Left ventricle myocardium inferior (tissue), 1 donor: ENCODE measurements around the gene BMPR1A. TPM values are rescaled to one million over a fixed set of nuclear protein-coding genes. Genes with fewer than 3 reads are reported as not detected.
"Not testable (repeated sequence)": the region's sequence is repeated elsewhere in the genome, so short reads cannot be mapped to it uniquely, and the experiment has no call there.

ENCODE experiments used
- DNase-seq: peaks from one replicate; pipeline ENCODE4 v3.0.0-alpha.2; 2020
- H3K27ac ChIP-seq: fragments of 200-600 bp; replicated peaks from 2 replicates; pipeline ENCODE4 v1.8.0; 2021
- H3K27me3 ChIP-seq: fragments of 200-600 bp; 2 replicates; pipeline ENCODE4 v1.8.0; 2021; ENCODE audit warnings: low read depth
- H3K36me3 ChIP-seq: fragments of 200-600 bp; 2 replicates; pipeline ENCODE4 v1.8.0; 2021
- H3K4me1 ChIP-seq: fragments of 200-600 bp; 2 replicates; pipeline ENCODE4 v1.8.0; 2021
- H3K4me3 ChIP-seq: fragments of 200-600 bp; 2 replicates; pipeline ENCODE4 v1.8.0; 2021; ENCODE audit warnings: mild to moderate bottlenecking, moderate library complexity
- H3K9me3 ChIP-seq: fragments of 200-600 bp; replicated peaks from 2 replicates; pipeline ENCODE4 v1.8.0; 2021
- intact Hi-C: fragments of 100-400 bp; cut with micrococcal nuclease; formaldehyde crosslinking; loops from one replicate; pipeline ENCODE4 v1.11.0; 2022
- total RNA-seq: library from RNA; stranded (reverse); fragmentation: NEBNext Ultra II Directional; extraction: Animal tissue kit (Norgen Biotek cat#: 25700); gene quantifications from one replicate; pipeline ENCODE4 v1.2.1, GENCODE V29; 2021
- TF ChIP-seq, protein P1 (sequence below): fragments of 200-600 bp; IDR thresholded peaks from 2 replicates; pipeline ENCODE4 v1.8.0; 2021; ENCODE audit warnings: antibody characterized with exemption, mild to moderate bottlenecking, borderline replicate concordance
- donor health status: DM: no; HTN: yes; CAD: no; lungs with severe emphysema.

The BMPR1A gene
- total RNA-seq, 1 donor from 2014 or later = 43.8 TPM

DNA sequence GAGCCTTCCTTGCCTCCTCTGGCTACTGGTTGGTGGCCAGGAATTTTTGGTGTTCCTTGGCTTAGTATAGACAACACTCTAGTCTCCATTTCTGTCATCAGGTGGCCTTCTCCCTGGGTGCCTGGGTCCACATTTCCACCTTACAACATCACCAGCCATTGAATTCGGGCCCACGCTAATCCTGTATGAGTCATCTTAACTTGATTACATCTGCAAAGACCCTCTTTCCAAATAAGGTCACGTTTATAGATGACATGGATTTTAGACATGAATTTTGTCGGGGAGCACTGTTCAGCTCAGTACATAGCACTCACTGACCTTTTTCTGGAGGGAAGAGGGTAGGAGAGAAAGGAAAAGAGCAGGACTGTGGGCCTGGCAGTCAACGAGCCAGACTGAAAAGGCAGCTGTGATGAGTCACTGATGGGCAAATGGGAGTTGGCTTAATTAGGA, 161.6 kb downstream of the BMPR1A start:
- H3K36me3 ChIP-seq = peaks cover 70% of the 10 kb centered on the region
- H3K4me3 ChIP-seq = no peak overlapping the region
- TF ChIP-seq, protein P1, sequence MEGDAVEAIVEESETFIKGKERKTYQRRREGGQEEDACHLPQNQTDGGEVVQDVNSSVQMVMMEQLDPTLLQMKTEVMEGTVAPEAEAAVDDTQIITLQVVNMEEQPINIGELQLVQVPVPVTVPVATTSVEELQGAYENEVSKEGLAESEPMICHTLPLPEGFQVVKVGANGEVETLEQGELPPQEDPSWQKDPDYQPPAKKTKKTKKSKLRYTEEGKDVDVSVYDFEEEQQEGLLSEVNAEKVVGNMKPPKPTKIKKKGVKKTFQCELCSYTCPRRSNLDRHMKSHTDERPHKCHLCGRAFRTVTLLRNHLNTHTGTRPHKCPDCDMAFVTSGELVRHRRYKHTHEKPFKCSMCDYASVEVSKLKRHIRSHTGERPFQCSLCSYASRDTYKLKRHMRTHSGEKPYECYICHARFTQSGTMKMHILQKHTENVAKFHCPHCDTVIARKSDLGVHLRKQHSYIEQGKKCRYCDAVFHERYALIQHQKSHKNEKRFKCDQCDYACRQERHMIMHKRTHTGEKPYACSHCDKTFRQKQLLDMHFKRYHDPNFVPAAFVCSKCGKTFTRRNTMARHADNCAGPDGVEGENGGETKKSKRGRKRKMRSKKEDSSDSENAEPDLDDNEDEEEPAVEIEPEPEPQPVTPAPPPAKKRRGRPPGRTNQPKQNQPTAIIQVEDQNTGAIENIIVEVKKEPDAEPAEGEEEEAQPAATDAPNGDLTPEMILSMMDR = no peak
- H3K4me1 ChIP-seq = peaks cover 6% of the 10 kb centered on the region
- no peak overlapping the region for H3K27ac ChIP-seq
- no peaks in the 10 kb centered on the region for H3K27me3 ChIP-seq
- intact Hi-C loops = no loop called here
- H3K9me3 ChIP-seq = no peaks in the 10 kb centered on the region
- no peak for DNase-seq

DNA sequence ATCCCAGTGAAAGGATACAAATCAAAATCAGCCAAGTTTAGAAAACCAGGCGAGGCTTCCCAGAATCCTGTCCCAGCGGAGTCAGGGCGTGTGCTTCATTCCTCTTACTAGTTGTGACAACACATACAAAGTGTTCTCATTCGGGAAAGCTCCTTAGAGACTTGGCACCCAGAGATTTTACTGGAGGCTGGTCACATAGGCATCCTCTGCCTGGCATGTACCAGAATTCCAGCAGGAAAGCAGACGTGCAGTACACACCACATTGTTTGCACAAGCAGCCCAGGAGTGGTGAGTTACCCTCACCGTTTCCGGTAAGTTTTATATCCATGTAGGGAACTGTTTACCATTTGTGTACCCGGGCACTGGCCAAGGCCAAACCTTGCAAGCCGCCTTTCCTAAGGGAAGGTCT, 166.1 kb downstream of the BMPR1A start:
- H3K36me3 ChIP-seq = peaks cover 56% of the 10 kb centered on the region

DNA sequence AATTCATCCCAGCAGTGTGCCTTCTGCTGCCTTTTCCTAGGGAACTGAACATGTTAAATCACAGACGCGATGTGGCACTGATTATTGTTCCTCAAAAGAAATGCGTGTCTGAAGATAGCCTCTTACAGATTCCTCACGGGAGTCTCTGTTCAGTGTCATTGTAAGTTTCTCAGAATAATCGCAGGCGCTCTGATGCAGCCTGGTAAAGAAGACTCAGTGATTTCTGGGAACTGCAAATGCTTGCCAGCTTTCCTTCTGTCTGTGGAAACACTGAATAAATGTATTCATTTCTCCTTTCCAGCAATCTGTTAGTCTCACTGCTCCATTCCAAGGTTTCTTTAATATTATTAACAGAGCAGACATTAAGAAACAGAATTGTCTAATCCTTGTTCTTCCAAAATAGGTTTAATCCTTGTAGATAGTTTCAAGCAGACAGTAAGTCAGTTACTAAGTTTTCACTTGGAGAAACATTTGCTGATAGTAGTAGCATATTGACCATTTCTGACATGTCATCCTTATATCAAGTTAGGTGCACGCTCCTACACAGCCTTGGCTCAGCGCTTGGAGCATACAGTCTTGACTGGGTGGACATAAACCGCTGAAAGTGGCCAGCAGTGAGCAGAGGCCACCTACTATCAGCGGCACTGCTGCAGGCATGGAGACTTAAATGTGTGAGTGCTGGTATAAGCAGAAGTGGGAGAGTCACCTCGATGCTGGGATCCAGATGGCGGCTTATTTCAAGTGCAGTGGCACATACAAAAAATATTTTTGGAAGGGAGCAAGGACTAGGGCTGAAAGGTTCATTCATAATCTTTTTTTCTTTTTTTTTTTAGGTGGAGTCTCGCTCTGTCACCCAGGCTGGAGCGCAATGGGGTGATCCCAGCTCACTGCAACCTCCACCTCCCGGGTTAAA, 173.3 kb downstream of the BMPR1A start:
- Histone ChIP-seq H3K4me3 (no peak overlapping the region), H3K9me3 (no peaks in the 10 kb centered on the region), H3K4me1 (peaks cover 11% of the 10 kb centered on the region), H3K36me3 (peaks cover 47% of the 10 kb centered on the region), H3K27ac (no peak overlapping the region), H3K27me3 (no peaks in the 10 kb centered on the region)
- no peak for DNase-seq
- intact Hi-C loops = no loop called here
- TF ChIP-seq, protein P1 = no peak

More for the DNA sequence above, 166.1 kb downstream of the BMPR1A start:
- intact Hi-C loops = no loop called here
- no peak for DNase-seq
- Histone ChIP-seq H3K4me1 (peaks cover 17% of the 10 kb centered on the region), H3K27me3 (no peaks in the 10 kb centered on the region), H3K4me3 (no peak overlapping the region), H3K9me3 (no peaks in the 10 kb centered on the region), H3K27ac (no peak overlapping the region)
- TF ChIP-seq, protein P1 = no peak

DNA sequence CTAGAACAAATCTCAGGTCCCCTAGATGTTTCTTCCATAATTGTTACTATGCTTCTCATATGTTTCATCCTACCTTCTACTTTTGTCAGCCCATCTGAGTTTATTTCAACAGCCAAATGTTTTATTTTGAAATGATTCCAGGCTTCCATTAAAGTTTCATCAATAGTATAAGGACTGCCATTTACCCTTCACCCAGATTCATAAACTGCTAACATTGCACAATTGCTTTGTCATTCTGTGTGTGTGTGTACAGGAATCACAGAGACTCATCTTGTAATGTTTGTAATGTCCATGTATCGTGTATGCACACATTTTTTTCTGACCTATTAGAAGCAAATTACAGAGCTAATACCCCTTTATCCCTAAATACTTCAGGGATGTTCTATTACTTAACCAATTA, 175.5 kb downstream of the BMPR1A start:
- Histone ChIP-seq H3K36me3 (peaks cover 60% of the 10 kb centered on the region), H3K4me3 (no peak overlapping the region), H3K27ac (no peak overlapping the region), H3K27me3 (no peaks in the 10 kb centered on the region), H3K4me1 (peaks cover 9% of the 10 kb centered on the region), H3K9me3 (no peaks in the 10 kb centered on the region)
- TF ChIP-seq, protein P1 = no peak
- intact Hi-C loops = no loop called here
- DNase-seq = no peak

DNA sequence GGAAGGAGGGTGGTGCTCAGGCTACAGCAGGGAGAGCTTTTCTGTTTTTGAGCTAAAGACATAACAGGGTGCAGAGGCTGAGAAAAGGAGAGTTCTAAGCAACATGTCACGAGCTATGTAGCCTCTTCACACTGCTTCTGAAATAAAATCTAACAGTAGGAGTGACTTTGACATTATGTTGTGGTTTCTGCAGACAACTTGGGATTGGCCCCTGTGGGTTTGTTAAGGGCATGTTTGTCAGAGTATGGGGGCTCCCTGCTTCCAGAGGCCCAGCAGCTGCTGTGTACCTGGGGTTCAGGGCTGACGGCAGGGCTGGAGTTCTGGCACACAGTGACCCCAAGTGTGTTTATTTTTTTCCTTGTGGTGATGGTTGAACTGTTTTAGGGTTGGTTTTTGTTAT, 176.3 kb downstream of the BMPR1A start:
- H3K9me3 ChIP-seq = no peaks in the 10 kb centered on the region
- H3K4me3 ChIP-seq = no peak overlapping the region
- H3K4me1 ChIP-seq = peaks cover 11% of the 10 kb centered on the region
- no peak overlapping the region for H3K27ac ChIP-seq
- intact Hi-C loops = no loop called here
- TF ChIP-seq, protein P1 = no peak
- DNase-seq = no peak
- peaks cover 68% of the 10 kb centered on the region for H3K36me3 ChIP-seq
- H3K27me3 ChIP-seq = no peaks in the 10 kb centered on the region

DNA sequence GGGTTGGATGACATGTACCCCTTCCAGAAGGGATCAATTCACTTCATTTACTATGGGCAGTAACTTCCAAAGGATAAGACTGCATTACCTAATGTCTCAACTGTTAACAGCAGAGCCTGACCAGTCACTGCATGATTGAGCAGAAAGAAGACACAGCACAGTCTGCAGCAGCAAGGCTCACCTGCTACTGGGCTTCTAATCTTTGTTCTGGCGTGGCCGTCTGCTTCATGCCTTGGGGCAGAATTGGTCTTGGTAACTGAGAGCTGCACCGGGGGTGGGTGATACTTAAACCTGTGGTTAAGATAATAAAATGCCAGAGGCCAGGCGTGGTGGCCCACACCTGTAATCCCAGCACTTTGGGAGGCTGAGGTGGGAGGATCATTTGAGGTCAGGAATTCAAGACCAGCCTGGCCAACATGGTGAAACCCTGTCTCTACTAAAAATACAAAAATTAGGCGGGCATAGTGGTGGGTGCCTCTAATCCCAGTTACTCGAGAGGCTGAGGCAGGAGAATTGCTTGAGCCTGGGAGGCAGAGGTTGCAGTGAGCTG, 177.8 kb downstream of the BMPR1A start:
- H3K27me3 ChIP-seq, intact Hi-C loops, DNase-seq, H3K27ac ChIP-seq, H3K9me3 ChIP-seq, H3K4me3 ChIP-seq: not testable (repeated sequence)
- H3K4me1 ChIP-seq = peaks cover 20% of the 10 kb centered on the region
- H3K36me3 ChIP-seq = peaks cover 64% of the 10 kb centered on the region
